OCI-LY7 (cell line): ENCODE results near the gene OR8K1. TPM values are rescaled to one million over a fixed set of nuclear protein-coding genes. Genes with fewer than 3 reads are reported as not detected.

Experiments
- BruUV-seq: library from RNA; stranded (reverse); fragments of 400-500 nt; replicated peaks from 2 replicates; lab custom pipeline; 2021; lab: Mats Ljungman, UMichigan
- CTCF ChIA-PET: fragments of 300-600 bp; sonication (Branson Sonifier 250); formaldehyde crosslinking; loops from one replicate; lab custom pipeline; 2022; ENCODE audit warnings: antibody characterized with exemption; ENCODE audit not compliant: unreplicated experiment; lab: Charles Lee
- POLR2A ChIA-PET: fragments of 300-600 bp; sonication (Branson Sonifier 250); formaldehyde crosslinking; loops from one replicate; lab custom pipeline; 2022; ENCODE audit warnings: antibody characterized with exemption; lab: Charles Lee
- DNase-seq: peaks from one replicate; pipeline ENCODE4 v3.0.0-alpha.2; 2015; ENCODE audit warnings: low spot score
- H2AFZ ChIP-seq: fragments of 200-600 bp; sonication (generic), shearing (Covaris generic); 2 replicates; pipeline ENCODE4 v1.6.1; 2014; ENCODE audit warnings: mild to moderate bottlenecking, antibody characterized with exemption, low read length, moderate library complexity
- H3K27ac ChIP-seq: fragments of 200-600 bp; sonication (generic); 2 replicates; pipeline ENCODE4 v1.5.1; 2014; ENCODE audit warnings: mixed run types, low read depth, mild to moderate bottlenecking, moderate library complexity, low read length, inconsistent platforms; ENCODE audit not compliant: poor library complexity, severe bottlenecking
- H3K36me3 ChIP-seq: fragments of 200-600 bp; sonication (generic); 2 replicates; pipeline ENCODE4 v1.6.1; 2014; ENCODE audit warnings: mild to moderate bottlenecking, antibody characterized with exemption, low read length, moderate library complexity, mixed read lengths; ENCODE audit not compliant: insufficient read depth
- H3K4me1 ChIP-seq: fragments of 200-600 bp; sonication (generic); 2 replicates; pipeline ENCODE4 v1.5.1; 2014; ENCODE audit warnings: mild to moderate bottlenecking, low read length; ENCODE audit not compliant: insufficient read depth, poor library complexity, severe bottlenecking
- H3K4me2 ChIP-seq: fragments of 200-600 bp; sonication (generic); 2 replicates; pipeline ENCODE4 v1.6.1; 2014; ENCODE audit warnings: mild to moderate bottlenecking, low read length
- H3K4me3 ChIP-seq: fragments of 200-600 bp; sonication (generic); 2 replicates; pipeline ENCODE4 v1.5.1; 2014; ENCODE audit warnings: mild to moderate bottlenecking, low read depth, low read length; ENCODE audit not compliant: poor library complexity, severe bottlenecking
- H3K79me2 ChIP-seq: fragments of 200-600 bp; sonication (generic); 2 replicates; pipeline ENCODE4 v1.6.1; 2016; ENCODE audit warnings: low read depth, mild to moderate bottlenecking, low read length, moderate library complexity, mixed read lengths; ENCODE audit not compliant: insufficient read depth
- H3K9me2 ChIP-seq: fragments of 200-600 bp; sonication (generic); 2 replicates; pipeline ENCODE4 v1.6.1; 2016; ENCODE audit warnings: mild to moderate bottlenecking, low read length, mixed read lengths; ENCODE audit not compliant: insufficient read depth
- H3K9me3 ChIP-seq: fragments of 200-600 bp; sonication (generic); 2 replicates; pipeline ENCODE4 v1.6.1; 2014; ENCODE audit warnings: mild to moderate bottlenecking, mixed run types, low read length, mixed read lengths
- H4K20me1 ChIP-seq: fragments of 200-600 bp; sonication (generic); 2 replicates; pipeline ENCODE4 v1.6.1; 2014; ENCODE audit warnings: mild to moderate bottlenecking, antibody characterized with exemption, low read length, moderate library complexity, mixed read lengths; ENCODE audit not compliant: insufficient read depth
- EZH2phosphoT487 ChIP-seq: fragments of 200-600 bp; sonication (generic); IDR thresholded peaks from 2 replicates; pipeline ENCODE4 v1.6.1; 2018; ENCODE audit warnings: low read depth, borderline replicate concordance, mild to moderate bottlenecking, mixed run types, antibody characterized with exemption, low read length, moderate library complexity, mixed read lengths
- intact Hi-C: fragments of 100-400 bp; cut with micrococcal nuclease; formaldehyde crosslinking; loops from one replicate; pipeline ENCODE4 v1.10.0; 2022; ENCODE audit not compliant: unreplicated experiment
- total RNA-seq, 2 experiments: library from RNA; depleted of rRNA in 1 of 2; stranded (reverse); fragments of >200 nt in 1 of 2; shearing (Covaris generic) in 1 of 2; gene quantifications; 2 replicates each; pipeline ENCODE4 v1.2.3, GENCODE V29; 2014 to 2022
- TF ChIP-seq, protein P1 (sequence below): fragments of 200-600 bp; sonication (generic); conservative IDR thresholded peaks from 2 replicates; pipeline ENCODE4 v1.5.1; 2014; ENCODE audit warnings: mild to moderate bottlenecking, antibody characterized with exemption, low read length, moderate library complexity, mixed read lengths

The OR8K1 gene
- total RNA-seq, 2 experiments from 2014 or later: not detected

DNA sequence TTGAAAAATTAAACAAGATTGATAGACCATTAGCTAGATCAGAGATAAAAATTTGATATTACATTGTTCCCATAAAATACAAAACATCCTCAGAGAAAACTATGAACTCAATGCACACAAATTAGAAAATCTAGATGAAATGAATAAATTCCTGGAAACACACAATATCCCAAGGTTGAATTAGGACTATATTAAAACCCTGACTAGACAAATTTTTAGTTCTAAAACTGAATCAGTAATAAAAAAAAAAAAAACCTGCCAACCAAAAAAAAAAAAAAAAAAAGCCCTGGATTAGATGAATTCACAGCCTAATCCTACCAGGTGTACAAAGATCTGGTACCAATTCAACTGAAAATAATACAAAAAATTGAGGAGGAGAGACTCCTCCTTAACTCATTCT, 5.5 kb upstream of the OR8K1 start:
- TF ChIP-seq, protein P1, sequence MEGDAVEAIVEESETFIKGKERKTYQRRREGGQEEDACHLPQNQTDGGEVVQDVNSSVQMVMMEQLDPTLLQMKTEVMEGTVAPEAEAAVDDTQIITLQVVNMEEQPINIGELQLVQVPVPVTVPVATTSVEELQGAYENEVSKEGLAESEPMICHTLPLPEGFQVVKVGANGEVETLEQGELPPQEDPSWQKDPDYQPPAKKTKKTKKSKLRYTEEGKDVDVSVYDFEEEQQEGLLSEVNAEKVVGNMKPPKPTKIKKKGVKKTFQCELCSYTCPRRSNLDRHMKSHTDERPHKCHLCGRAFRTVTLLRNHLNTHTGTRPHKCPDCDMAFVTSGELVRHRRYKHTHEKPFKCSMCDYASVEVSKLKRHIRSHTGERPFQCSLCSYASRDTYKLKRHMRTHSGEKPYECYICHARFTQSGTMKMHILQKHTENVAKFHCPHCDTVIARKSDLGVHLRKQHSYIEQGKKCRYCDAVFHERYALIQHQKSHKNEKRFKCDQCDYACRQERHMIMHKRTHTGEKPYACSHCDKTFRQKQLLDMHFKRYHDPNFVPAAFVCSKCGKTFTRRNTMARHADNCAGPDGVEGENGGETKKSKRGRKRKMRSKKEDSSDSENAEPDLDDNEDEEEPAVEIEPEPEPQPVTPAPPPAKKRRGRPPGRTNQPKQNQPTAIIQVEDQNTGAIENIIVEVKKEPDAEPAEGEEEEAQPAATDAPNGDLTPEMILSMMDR: no peak
- TF ChIP-seq EZH2phosphoT487: no peak
- Histone ChIP-seq H3K4me1 (no peaks in the 10 kb centered on the region), H2AFZ (no peak overlapping the region), H3K9me3 (no peaks in the 10 kb centered on the region), H3K79me2 (no peaks in the 10 kb centered on the region), H3K4me2 (no peak overlapping the region), H3K36me3 (no peaks in the 10 kb centered on the region), H4K20me1 (no peaks in the 10 kb centered on the region), H3K27ac (no peak overlapping the region), H3K4me3 (no peak overlapping the region), H3K9me2 (no peaks in the 10 kb centered on the region)
- DNase-seq: no peak
- ChIA-PET CTCF (no interaction called here), POLR2A (no interaction called here)
- intact Hi-C loops: no loop called here
- BruUV-seq: no TSS peak

DNA sequence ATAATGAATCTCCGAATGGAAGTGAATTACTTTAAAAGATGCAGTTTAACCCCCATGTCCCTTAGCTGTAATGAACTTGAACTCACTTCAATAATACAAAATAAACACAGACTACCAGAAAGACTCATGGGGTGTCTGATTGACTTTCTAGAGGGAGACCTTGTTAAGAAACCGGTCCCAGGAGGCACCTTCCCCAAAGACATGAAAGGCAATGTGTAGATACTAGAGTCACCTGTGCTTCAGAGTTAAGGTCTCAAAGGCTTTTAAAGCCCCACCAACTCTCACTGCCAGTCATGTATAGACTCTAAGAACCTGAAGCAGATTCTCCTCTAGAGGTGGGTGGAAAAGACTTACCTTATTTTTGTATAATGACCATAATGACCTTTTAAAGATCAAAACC, 8.2 kb downstream of the OR8K1 start, which contains the start of gene OR8J1:
Gene OR8J1, plus strand, starts transcription at position 301 of the 400 bp plus-strand sequence. CDS start 5,956 bp downstream, outside the sequence.
- H3K9me2 ChIP-seq: no peaks in the 10 kb centered on the region
- BruUV-seq: no TSS peak
- no peak for TF ChIP-seq EZH2phosphoT487
- TF ChIP-seq, protein P1: no peak
- no peak within 1 kb of the TSS for H3K27ac ChIP-seq
- ChIA-PET POLR2A (interaction anchor here (0.6 kb wide), 1 partner anchor 496 kb away, joined by 4 read pairs; no protein-coding TSS in a partner anchor), CTCF (no interaction called here)
- no peak within 1 kb of the TSS for H3K4me2 ChIP-seq
- H4K20me1 ChIP-seq: no peaks in the 10 kb centered on the region
- H3K4me3 ChIP-seq: no peak within 1 kb of the TSS
- DNase-seq: no peak
- no peaks in the 10 kb centered on the region for H3K79me2 ChIP-seq
- intact Hi-C loops: no loop called here
- H3K4me1 ChIP-seq: no peaks in the 10 kb centered on the region
- no peak within 1 kb of the TSS for H2AFZ ChIP-seq
- no peaks in the 10 kb centered on the region for H3K9me3 ChIP-seq
- H3K36me3 ChIP-seq: no peaks in the 10 kb centered on the region

- TF ChIP-seq EZH2phosphoT487: no peak
- TF ChIP-seq, protein P1: no peak
- CTCF ChIA-PET: no interaction called here
- POLR2A ChIA-PET: no interaction called here
Measured at GRCh38 chr11:56375324-56375723, 29.5 kb downstream of the OR8K1 start, which contains the start of gene OR8U1. OR8U1 (plus strand) TSS chr11:56375624; CDS start chr11:56375624, 0 bp downstream.

More at GRCh38 chr11:56375324-56375723, 29.5 kb downstream of the OR8K1 start, which contains the start of gene OR8U1:
- DNase-seq: no peak
- Histone ChIP-seq H3K4me3 (no peak within 1 kb of the TSS), H3K9me3 (no peaks in the 10 kb centered on the region), H3K4me1 (no peaks in the 10 kb centered on the region), H3K79me2 (no peaks in the 10 kb centered on the region), H2AFZ (no peak within 1 kb of the TSS), H4K20me1 (no peaks in the 10 kb centered on the region), H3K9me2 (no peaks in the 10 kb centered on the region), H3K36me3 (no peaks in the 10 kb centered on the region), H3K27ac (no peak within 1 kb of the TSS), H3K4me2 (no peak within 1 kb of the TSS)
- intact Hi-C loops: no loop called here
- BruUV-seq: no TSS peak
